DND-41 (cell line): ENCODE data around the gene TCF19.
"Not testable (repeated sequence)": the region's sequence is repeated elsewhere in the genome, so short reads cannot be mapped to it uniquely, and the experiment has no call there.

ENCODE experiments used
- ATAC-seq: fragments of 200-7000 bp; cut with Tn5 transposase; 3 replicates; pipeline ENCODE4 v1.9.1; 2021; ENCODE audit warnings: low read depth; ENCODE audit not compliant: insufficient read depth
- DNase-seq: peaks from one replicate; pipeline ENCODE4 v3.0.0-alpha.2; 2020
- H2AFZ ChIP-seq: 2 replicates; pipeline ENCODE4 v1.6.0; 2012; ENCODE audit warnings: low read depth, low read length
- H3K27ac ChIP-seq: 2 replicates; pipeline ENCODE4 v1.5.1; 2012; ENCODE audit warnings: low read length, inconsistent platforms
- H3K27me3 ChIP-seq: fragments of 200-600 bp; sonication (generic); 2 replicates; pipeline ENCODE4 v1.6.0; 2012; ENCODE audit warnings: low read length, mild to moderate bottlenecking, inconsistent platforms; ENCODE audit not compliant: insufficient read depth, poor library complexity
- H3K36me3 ChIP-seq: 2 replicates; pipeline ENCODE4 v1.5.1; 2012; ENCODE audit warnings: low read length, inconsistent platforms; ENCODE audit not compliant: insufficient read depth
- H3K4me1 ChIP-seq: 2 replicates; pipeline ENCODE4 v1.5.1; 2012; ENCODE audit warnings: mild to moderate bottlenecking, low read length; ENCODE audit not compliant: insufficient read depth
- H3K4me2 ChIP-seq: 2 replicates; pipeline ENCODE4 v1.6.0; 2012; ENCODE audit warnings: mild to moderate bottlenecking, moderate library complexity, low read length, inconsistent platforms; ENCODE audit not compliant: insufficient read depth
- H3K4me3 ChIP-seq, 2 experiments: fragments of 200-600 bp in 1 of 2; shearing (Covaris generic) in 1 of 2; 2 replicates each; pipeline ENCODE4 v1.5.1; 2012 to 2016; ENCODE audit warnings: inconsistent platforms in 2 of 2, low read length in 2 of 2, mild to moderate bottlenecking in 2 of 2, low read depth in 1 of 2, moderate library complexity in 1 of 2
- H3K79me2 ChIP-seq: 2 replicates; pipeline ENCODE4 v1.6.0; 2012; ENCODE audit warnings: low read length, inconsistent platforms; ENCODE audit not compliant: insufficient read depth
- H3K9ac ChIP-seq: 2 replicates; pipeline ENCODE4 v1.6.0; 2012; ENCODE audit warnings: low read depth, mild to moderate bottlenecking, inconsistent platforms, low read length, moderate library complexity
- H3K9me3 ChIP-seq: 2 replicates; pipeline ENCODE4 v1.5.1; 2012; ENCODE audit warnings: low read length, moderate library complexity, mild to moderate bottlenecking, inconsistent platforms; ENCODE audit not compliant: insufficient read depth, severe bottlenecking
- H4K20me1 ChIP-seq: 2 replicates; pipeline ENCODE4 v1.6.0; 2012; ENCODE audit warnings: low read length; ENCODE audit not compliant: insufficient read depth
- EZH2 ChIP-seq: IDR thresholded peaks from 3 replicates; pipeline ENCODE4 v1.6.1; 2012; ENCODE audit warnings: borderline replicate concordance, low read depth, mild to moderate bottlenecking, moderate library complexity, low read length, inconsistent platforms; ENCODE audit not compliant: severe bottlenecking
- TF ChIP-seq, protein P1 (sequence below): IDR thresholded peaks from 2 replicates; pipeline ENCODE4 v1.5.1; 2012; ENCODE audit warnings: borderline replicate concordance, low read length, moderate library complexity, mild to moderate bottlenecking; ENCODE audit not compliant: poor library complexity, severe bottlenecking; ENCODE audit errors: extremely low read depth

The TCF19 gene

GRCh38 chr6:31193206-31193605 is 34.8 kb downstream of the TCF19 start:
- Histone ChIP-seq H3K9ac (no peak overlapping the region; the same call in 1 of the 2 replicates), H3K27ac (no peak overlapping the region), H3K4me3 (no peak overlapping the region), H3K36me3 (no peaks in the 10 kb centered on the region; the same call in 1 of the 2 replicates), H3K27me3 (no peaks in the 10 kb centered on the region), H3K79me2 (peaks cover 22% of the 10 kb centered on the region), H3K9me3 (no peaks in the 10 kb centered on the region), H3K4me2 (no peak overlapping the region), H4K20me1 (no peaks in the 10 kb centered on the region), H2AFZ (no peak overlapping the region), H3K4me1 (peaks cover 20% of the 10 kb centered on the region)
- no peak for TF ChIP-seq EZH2
- TF ChIP-seq, protein P1, sequence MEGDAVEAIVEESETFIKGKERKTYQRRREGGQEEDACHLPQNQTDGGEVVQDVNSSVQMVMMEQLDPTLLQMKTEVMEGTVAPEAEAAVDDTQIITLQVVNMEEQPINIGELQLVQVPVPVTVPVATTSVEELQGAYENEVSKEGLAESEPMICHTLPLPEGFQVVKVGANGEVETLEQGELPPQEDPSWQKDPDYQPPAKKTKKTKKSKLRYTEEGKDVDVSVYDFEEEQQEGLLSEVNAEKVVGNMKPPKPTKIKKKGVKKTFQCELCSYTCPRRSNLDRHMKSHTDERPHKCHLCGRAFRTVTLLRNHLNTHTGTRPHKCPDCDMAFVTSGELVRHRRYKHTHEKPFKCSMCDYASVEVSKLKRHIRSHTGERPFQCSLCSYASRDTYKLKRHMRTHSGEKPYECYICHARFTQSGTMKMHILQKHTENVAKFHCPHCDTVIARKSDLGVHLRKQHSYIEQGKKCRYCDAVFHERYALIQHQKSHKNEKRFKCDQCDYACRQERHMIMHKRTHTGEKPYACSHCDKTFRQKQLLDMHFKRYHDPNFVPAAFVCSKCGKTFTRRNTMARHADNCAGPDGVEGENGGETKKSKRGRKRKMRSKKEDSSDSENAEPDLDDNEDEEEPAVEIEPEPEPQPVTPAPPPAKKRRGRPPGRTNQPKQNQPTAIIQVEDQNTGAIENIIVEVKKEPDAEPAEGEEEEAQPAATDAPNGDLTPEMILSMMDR, result peak; percentile 21
- DNase-seq, result no peak
- ATAC-seq, result no peak

- no peaks in the 10 kb centered on the region for H3K27me3 ChIP-seq
- ATAC-seq, result no peak
- H3K4me2 ChIP-seq, result no peak overlapping the region
- peak overlapping the region; percentile 40 for H3K27ac ChIP-seq
- no peak for DNase-seq
- H3K9me3 ChIP-seq, result no peaks in the 10 kb centered on the region
- no peaks in the 10 kb centered on the region; the same call in 1 of the 2 replicates for H3K36me3 ChIP-seq
- peaks cover 33% of the 10 kb centered on the region for H3K79me2 ChIP-seq
- TF ChIP-seq, protein P1, result no peak
- TF ChIP-seq EZH2, result no peak
- no peak overlapping the region for H2AFZ ChIP-seq
- peaks cover 27% of the 10 kb centered on the region for H3K4me1 ChIP-seq
- no peaks in the 10 kb centered on the region for H4K20me1 ChIP-seq
- H3K4me3 ChIP-seq, result no peak overlapping the region
- H3K9ac ChIP-seq, result no peak overlapping the region
Measured at GRCh38 chr6:31194061-31194834, 35.9 kb downstream of the TCF19 start.

- not testable (repeated sequence) for H3K4me2 ChIP-seq, DNase-seq, H4K20me1 ChIP-seq, H3K27me3 ChIP-seq, H2AFZ ChIP-seq, H3K9me3 ChIP-seq, H3K9ac ChIP-seq, H3K4me3 ChIP-seq, ATAC-seq
- H3K27ac ChIP-seq, result peak overlapping the region; percentile 22; the same call in 1 of the 2 replicates
- peaks cover 45% of the 10 kb centered on the region for H3K79me2 ChIP-seq
- peaks cover 12% of the 10 kb centered on the region for H3K36me3 ChIP-seq
- peaks cover 39% of the 10 kb centered on the region for H3K4me1 ChIP-seq
Measured at GRCh38 chr6:31195308-31195979, 37.1 kb downstream of the TCF19 start.

GRCh38 chr6:31196251-31197022 is 38.0 kb downstream of the TCF19 start:
- not testable (repeated sequence) for ATAC-seq, H3K27me3 ChIP-seq, H3K9me3 ChIP-seq, H4K20me1 ChIP-seq
- peak overlapping the region; percentile 78 for H2AFZ ChIP-seq
- H3K4me1 ChIP-seq, result peaks cover 49% of the 10 kb centered on the region
- H3K9ac ChIP-seq, result peak overlapping the region; percentile 88
- peaks cover 53% of the 10 kb centered on the region for H3K79me2 ChIP-seq
- peaks cover 17% of the 10 kb centered on the region for H3K36me3 ChIP-seq
- peak overlapping the region; percentile 66 to 70; a peak in 3 of 4 replicates for H3K4me3 ChIP-seq
- peak; percentile 51 for DNase-seq
- peak overlapping the region; percentile 98 for H3K27ac ChIP-seq
- peak overlapping the region; percentile 73 for H3K4me2 ChIP-seq
